ENCODE results near the gene SPECC1L. TPM values are rescaled to one million over a fixed set of nuclear protein-coding genes. Genes with fewer than 3 reads are reported as not detected.
A peak's percentile ranks its signal among the peaks of the same experiment; 100 is the strongest.

The SPECC1L gene
- total RNA-seq, 4 donors from 2014 or later = 50.4 to 125 (median 68.0) TPM

DNA sequence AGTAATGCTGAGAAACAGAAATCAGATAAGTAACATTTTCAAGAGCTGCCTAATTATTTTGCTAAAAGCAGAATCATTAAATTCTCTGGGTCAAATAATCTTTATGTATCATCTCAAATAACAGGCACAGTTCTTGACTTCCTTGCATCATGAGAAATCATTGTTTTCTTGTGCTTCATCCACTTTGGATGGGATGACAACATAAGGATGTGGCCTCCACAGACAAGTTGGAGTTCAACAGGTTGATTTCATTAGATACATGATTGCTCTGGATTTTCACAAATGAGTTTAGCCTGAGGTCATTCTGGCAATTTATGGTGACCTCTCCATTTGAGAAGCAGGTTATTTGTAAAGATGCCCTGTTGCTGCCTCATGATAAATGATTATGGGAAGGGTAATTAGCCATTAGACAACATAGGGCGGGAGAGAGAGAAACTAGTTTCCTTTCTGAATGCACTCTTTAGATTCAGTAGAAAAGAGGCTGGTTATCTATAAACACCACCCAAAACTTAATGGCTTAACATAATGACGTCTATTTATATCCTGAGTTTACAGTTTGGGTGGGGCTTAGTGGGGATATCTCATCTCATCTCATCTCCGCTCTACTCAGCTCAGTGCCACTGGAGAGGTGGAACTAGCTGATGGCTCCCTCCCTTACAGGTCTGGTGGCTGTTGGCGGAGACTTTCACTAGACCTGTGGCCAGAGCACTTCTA lies 121.7 kb downstream of the SPECC1L start:
- Histone ChIP-seq H3K4me3 (no peak overlapping the region), H3K4me1 (peaks cover 8 to 32% (median 8%) of the 10 kb centered on the region in 4 donors), H3K27me3 (no peaks in the 10 kb centered on the region), H3K27ac (peak overlapping the region in 2 of 4 donors; percentile 27 to 31), H3K36me3 (no peaks in the 10 kb centered on the region), H3K9me3 (no peaks in the 10 kb centered on the region)
- intact Hi-C loops (cut with DNase I; ENCODE audit: low total_unique reads) = no loop called here
- TF ChIP-seq POLR2AphosphoS5 (IDR thresholded peaks at IDR 0.05) = no peak
- TF ChIP-seq, protein P1, sequence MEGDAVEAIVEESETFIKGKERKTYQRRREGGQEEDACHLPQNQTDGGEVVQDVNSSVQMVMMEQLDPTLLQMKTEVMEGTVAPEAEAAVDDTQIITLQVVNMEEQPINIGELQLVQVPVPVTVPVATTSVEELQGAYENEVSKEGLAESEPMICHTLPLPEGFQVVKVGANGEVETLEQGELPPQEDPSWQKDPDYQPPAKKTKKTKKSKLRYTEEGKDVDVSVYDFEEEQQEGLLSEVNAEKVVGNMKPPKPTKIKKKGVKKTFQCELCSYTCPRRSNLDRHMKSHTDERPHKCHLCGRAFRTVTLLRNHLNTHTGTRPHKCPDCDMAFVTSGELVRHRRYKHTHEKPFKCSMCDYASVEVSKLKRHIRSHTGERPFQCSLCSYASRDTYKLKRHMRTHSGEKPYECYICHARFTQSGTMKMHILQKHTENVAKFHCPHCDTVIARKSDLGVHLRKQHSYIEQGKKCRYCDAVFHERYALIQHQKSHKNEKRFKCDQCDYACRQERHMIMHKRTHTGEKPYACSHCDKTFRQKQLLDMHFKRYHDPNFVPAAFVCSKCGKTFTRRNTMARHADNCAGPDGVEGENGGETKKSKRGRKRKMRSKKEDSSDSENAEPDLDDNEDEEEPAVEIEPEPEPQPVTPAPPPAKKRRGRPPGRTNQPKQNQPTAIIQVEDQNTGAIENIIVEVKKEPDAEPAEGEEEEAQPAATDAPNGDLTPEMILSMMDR (IDR thresholded peaks at IDR 0.05) = no peak
- no peak for TF ChIP-seq POLR2A (IDR thresholded peaks at IDR 0.05)
- TF ChIP-seq EP300 (IDR thresholded peaks at IDR 0.05; ENCODE audit: low read depth) = no peak
- no peak for DNase-seq
- in situ Hi-C loops (cut with MboI; ENCODE audit: low pct_ligation_motif_present in 1 of 4, low pct_unique_long_range_greater_than_20kb in 1 of 4, low sequenced_read_pairs in 3 of 4) = no loop called here
- WGBS, 2 donors (ENCODE audit: low coverage in 1 of 2) = 69 to 74% methylated on average over 2 to 4 of the region's 4 CpGs

GRCh38 chr22:24393012-24393559 lies 122.5 kb downstream of the SPECC1L start:
- TF ChIP-seq EP300 (IDR thresholded peaks at IDR 0.05; ENCODE audit: low read depth) (no peak), POLR2AphosphoS5 (IDR thresholded peaks at IDR 0.05) (no peak), POLR2A (IDR thresholded peaks at IDR 0.05) (no peak)
- TF ChIP-seq, protein P1 (IDR thresholded peaks at IDR 0.05) = no peak
- intact Hi-C loops (cut with DNase I; ENCODE audit: low total_unique reads) (no loop called here), in situ Hi-C loops (cut with MboI; ENCODE audit: low pct_ligation_motif_present in 1 of 4, low pct_unique_long_range_greater_than_20kb in 1 of 4, low sequenced_read_pairs in 3 of 4) (no loop called here)
- H3K27me3 ChIP-seq = no peaks in the 10 kb centered on the region
- no peaks in the 10 kb centered on the region for H3K9me3 ChIP-seq
- 98 to 100% methylated on average over 1 to 2 of the region's 2 CpGs for WGBS, 2 donors (ENCODE audit: low coverage in 1 of 2)
- H3K27ac ChIP-seq = no peak overlapping the region
- DNase-seq = no peak
- peaks cover 0 to 4% (median 1%) of the 10 kb centered on the region in 4 donors for H3K36me3 ChIP-seq
- no peak overlapping the region for H3K4me3 ChIP-seq
- H3K4me1 ChIP-seq = peaks cover 8 to 32% (median 8%) of the 10 kb centered on the region in 4 donors

- peaks cover 8 to 32% (median 8%) of the 10 kb centered on the region in 4 donors for H3K4me1 ChIP-seq
- no peaks in the 10 kb centered on the region for H3K9me3 ChIP-seq
- no peak for TF ChIP-seq POLR2A (IDR thresholded peaks at IDR 0.05)
- TF ChIP-seq, protein P1 (IDR thresholded peaks at IDR 0.05) = no peak
- no peak for TF ChIP-seq POLR2AphosphoS5 (IDR thresholded peaks at IDR 0.05)
- TF ChIP-seq EP300 (IDR thresholded peaks at IDR 0.05; ENCODE audit: low read depth) = no peak
- no peak overlapping the region for H3K27ac ChIP-seq
- no peaks in the 10 kb centered on the region for H3K27me3 ChIP-seq
- DNase-seq = no peak
- peaks cover 0 to 6% (median 2%) of the 10 kb centered on the region in 4 donors for H3K36me3 ChIP-seq
- in situ Hi-C loops (cut with MboI; ENCODE audit: low pct_ligation_motif_present in 1 of 4, low pct_unique_long_range_greater_than_20kb in 1 of 4, low sequenced_read_pairs in 3 of 4) = no loop called here
- intact Hi-C loops (cut with DNase I; ENCODE audit: low total_unique reads) = no loop called here
- H3K4me3 ChIP-seq = no peak overlapping the region
- whole genome bisulfite sequencing, 2 donors (ENCODE audit: low coverage in 1 of 2) = 80 to 84% methylated on average over 2 to 3 of the region's 3 CpGs
These were observed 123.2 kb downstream of the SPECC1L start for GRCh38 chr22:24393848-24394247.

DNA sequence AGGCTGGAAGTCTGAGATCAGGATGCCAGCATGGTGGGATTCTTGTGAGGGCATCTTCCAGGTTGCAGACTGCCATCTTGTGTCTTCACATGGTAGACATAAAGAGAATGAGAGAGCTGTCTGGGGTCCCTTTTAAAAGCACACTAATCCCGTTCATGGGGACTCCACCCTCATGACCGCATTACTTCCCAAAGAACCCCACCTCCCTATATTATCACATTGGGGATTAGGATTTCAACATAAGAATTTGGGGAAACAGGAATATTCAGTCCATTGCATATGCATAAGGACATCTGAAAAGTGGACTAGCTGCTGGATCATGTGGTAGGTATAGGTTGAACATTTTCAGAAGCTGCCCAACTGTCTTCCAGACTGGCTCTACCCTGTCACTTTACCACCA lies 123.6 kb downstream of the SPECC1L start:
- H3K27ac ChIP-seq = no peak overlapping the region
- 95% methylated on average over 2 of the region's 2 CpGs; no CpG with 5 or more reads in 1 of the 2 donors for WGBS, 2 donors (ENCODE audit: low coverage in 1 of 2)
- intact Hi-C loops (cut with DNase I; ENCODE audit: low total_unique reads) (no loop called here), in situ Hi-C loops (cut with MboI; ENCODE audit: low pct_ligation_motif_present in 1 of 4, low pct_unique_long_range_greater_than_20kb in 1 of 4, low sequenced_read_pairs in 3 of 4) (no loop called here)
- H3K9me3 ChIP-seq = no peaks in the 10 kb centered on the region
- no peak for TF ChIP-seq POLR2AphosphoS5 (IDR thresholded peaks at IDR 0.05)
- TF ChIP-seq, protein P1 (IDR thresholded peaks at IDR 0.05) = no peak
- TF ChIP-seq POLR2A (IDR thresholded peaks at IDR 0.05) = no peak
- no peak for TF ChIP-seq EP300 (IDR thresholded peaks at IDR 0.05; ENCODE audit: low read depth)
- H3K4me1 ChIP-seq = peaks cover 8 to 32% (median 8%) of the 10 kb centered on the region in 4 donors
- DNase-seq = no peak
- peaks cover 0 to 6% (median 2%) of the 10 kb centered on the region in 4 donors for H3K36me3 ChIP-seq
- H3K27me3 ChIP-seq = no peaks in the 10 kb centered on the region
- H3K4me3 ChIP-seq = no peak overlapping the region
